ENCODE data around the gene CACNG7. TPM values are rescaled to one million over a fixed set of nuclear protein-coding genes. Genes with fewer than 3 reads are reported as not detected.
A peak's percentile ranks its signal among the peaks of the same experiment; 100 is the strongest.

The CACNG7 gene
- total RNA-seq, 1 donor from 2014 or later, result not detected

DNA sequence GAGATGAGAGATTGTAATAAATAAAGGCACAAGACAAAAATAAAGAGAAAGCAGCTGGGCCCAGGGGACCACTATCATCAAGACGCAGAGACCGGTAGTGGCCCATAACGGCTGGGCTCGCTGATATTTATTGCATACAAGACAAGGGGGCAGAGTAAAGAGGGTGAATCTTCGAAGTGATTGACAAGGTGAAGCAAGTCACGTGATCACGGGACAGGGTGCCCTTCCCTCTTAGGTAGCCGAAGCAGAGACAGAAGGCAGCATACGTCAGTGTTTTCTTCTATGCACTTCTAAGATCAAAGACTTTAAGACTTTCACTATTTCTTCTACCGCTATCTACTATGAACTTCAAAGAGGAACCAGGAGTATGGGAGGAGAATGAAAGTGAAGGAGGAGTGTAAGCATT is 31.7 kb upstream of the CACNG7 start:
- ATAC-seq (no peak), DNase-seq (ENCODE audit: low spot score) (no peak)

- DNase-seq (ENCODE audit: low spot score) (no peak), ATAC-seq (no peak)
Observed at GRCh38 chr19:53878776-53879139, 30.3 kb upstream of the CACNG7 start.

- ATAC-seq, result peak; percentile 99
Observed at GRCh38 chr19:53879140-53880081, 29.7 kb upstream of the CACNG7 start.

GRCh38 chr19:53880711-53881481 is 28.2 kb upstream of the CACNG7 start:
- ATAC-seq, result no peak
- no peak for DNase-seq (ENCODE audit: low spot score)

More at GRCh38 chr19:53879140-53880081, 29.7 kb upstream of the CACNG7 start:
- DNase-seq (ENCODE audit: low spot score), result peak; percentile 83

GRCh38 chr19:53881482-53882390 is 27.3 kb upstream of the CACNG7 start, which contains the start of gene PRKCG:
Gene PRKCG (plus strand): TSS chr19:53882197. CDS start chr19:53882495, 298 bp downstream.
- ATAC-seq, result peak; percentile 49
- DNase-seq (ENCODE audit: low spot score), result no peak

GRCh38 chr19:53882391-53883050 is 26.6 kb upstream of the CACNG7 start:
- ATAC-seq (no peak), DNase-seq (ENCODE audit: low spot score) (no peak)

DNA sequence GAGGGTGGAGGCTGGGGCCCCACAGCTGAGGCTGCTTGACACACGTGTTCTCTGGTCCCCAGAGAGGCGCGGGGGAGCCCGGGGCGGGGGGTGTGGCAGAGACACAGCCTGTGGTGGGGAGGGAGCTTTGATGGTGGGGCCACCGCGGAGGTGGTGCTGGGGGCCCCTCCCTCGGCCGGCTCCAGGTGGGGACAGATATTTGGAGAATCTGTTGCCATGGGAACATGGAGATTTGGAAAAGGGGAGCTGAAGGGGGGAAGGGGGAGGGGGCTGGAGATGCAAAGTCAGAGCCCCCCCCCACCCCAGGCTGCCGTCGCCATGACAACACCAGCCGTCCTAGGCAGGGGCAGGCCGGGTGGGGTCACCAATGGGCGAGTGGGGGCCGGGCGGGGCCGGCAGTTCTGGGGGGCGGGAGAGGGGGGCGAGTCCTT is 25.8 kb upstream of the CACNG7 start:
- DNase-seq (ENCODE audit: low spot score) (no peak), ATAC-seq (no peak)

DNA sequence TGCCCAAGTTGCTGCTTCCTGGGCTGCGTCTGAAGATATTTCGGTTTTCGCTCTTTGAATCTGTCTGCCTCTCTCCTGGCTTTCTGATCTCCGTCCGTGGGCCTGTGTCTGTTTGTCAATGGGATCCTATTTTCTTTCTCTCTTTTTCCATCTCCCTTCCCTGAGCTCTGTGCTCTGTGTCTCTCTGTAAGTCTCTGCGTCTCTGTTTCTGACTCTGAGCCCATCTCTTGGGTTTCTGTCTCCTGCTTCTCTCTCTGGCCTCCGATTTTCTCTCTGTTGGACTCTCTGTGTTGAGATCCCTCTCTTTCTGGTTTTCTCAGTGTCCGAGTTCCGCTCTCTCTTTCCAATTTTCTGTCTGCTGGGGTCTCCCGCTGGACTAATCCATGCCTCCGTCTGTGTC is 25.3 kb upstream of the CACNG7 start:
- DNase-seq (ENCODE audit: low spot score) (no peak), ATAC-seq (no peak)

DNA sequence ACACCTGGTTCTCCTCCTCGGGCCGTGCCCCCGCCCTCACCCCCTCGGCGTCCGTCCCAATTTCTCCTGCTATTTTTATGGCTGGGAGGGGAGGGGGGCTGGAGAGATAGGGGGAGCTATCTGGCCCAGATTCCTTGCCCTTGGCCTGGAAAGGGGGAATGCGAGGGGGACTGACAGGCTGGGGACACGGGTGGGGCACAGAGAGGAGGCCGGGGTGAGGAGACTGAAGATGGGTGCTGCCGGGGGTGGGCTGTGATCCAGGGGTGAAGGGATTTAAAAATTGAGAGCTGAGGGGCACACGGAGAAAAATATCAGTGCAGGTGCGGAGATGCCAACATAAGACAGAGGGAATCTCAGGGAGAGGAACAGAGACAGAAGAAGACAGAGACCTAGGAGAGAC is 24.8 kb upstream of the CACNG7 start:
- ATAC-seq (no peak), DNase-seq (ENCODE audit: low spot score) (no peak)

- ATAC-seq, result no peak
Observed at GRCh38 chr19:53885036-53885435, 24.0 kb upstream of the CACNG7 start.

DNA sequence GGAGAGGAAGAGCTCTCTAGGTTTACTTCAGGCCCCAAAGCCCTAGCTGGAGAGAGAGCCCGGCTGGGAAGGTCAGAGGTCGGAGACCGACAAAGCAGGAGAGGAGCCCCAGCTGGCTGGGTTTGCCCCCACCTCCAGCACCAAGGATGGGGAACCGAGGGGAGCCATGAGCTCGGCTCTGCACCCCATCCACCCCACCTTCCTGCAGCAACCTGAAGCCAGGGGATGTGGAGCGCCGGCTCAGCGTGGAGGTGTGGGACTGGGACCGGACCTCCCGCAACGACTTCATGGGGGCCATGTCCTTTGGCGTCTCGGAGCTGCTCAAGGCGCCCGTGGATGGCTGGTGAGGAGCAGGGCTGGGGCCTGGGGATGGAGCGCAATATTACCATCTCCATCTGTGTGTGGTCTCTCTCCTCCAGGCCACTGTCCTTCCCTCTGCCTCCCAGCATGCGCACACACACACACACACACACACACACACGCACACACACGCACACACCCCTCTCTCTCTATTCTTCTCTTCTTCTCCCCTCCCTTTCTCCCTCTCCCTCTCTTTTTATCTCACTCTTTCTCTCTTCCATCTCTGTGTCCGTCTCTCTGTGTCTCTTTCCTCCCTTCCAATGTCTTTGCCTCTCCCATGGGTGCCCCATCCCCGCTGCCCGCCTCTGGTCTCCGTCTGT is 16.6 kb upstream of the CACNG7 start:
- ATAC-seq (no peak), DNase-seq (ENCODE audit: low spot score) (no peak)

More at GRCh38 chr19:53885036-53885435, 24.0 kb upstream of the CACNG7 start:
- no peak for DNase-seq (ENCODE audit: low spot score)

- ATAC-seq (no peak), DNase-seq (ENCODE audit: low spot score) (no peak)
Observed at GRCh38 chr19:53892981-53893325, 16.1 kb upstream of the CACNG7 start.

- DNase-seq (ENCODE audit: low spot score) (no peak), ATAC-seq (no peak)
Observed at GRCh38 chr19:53894707-53895106, 14.4 kb upstream of the CACNG7 start.

DNA sequence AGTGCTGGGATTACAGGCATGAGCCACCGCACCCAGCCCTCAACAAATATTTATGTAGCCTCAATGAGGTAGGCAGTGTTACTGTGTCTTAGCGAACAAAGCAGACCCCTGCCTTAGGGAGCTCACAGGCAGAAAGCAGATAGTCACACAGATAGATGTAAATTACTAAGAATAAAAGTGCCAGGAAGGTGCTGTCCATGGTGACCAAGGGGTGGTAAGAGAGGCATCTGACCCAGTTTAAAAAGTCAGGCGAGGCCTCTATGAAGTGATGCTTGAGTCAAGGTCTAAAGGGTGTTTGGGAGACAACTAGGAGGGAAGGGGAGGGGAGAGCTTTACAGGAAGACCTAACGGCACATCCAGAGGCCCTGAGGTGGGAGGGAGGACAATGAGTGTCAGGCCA is 12.4 kb upstream of the CACNG7 start:
- ATAC-seq, result no peak
- no peak for DNase-seq (ENCODE audit: low spot score)

DNA sequence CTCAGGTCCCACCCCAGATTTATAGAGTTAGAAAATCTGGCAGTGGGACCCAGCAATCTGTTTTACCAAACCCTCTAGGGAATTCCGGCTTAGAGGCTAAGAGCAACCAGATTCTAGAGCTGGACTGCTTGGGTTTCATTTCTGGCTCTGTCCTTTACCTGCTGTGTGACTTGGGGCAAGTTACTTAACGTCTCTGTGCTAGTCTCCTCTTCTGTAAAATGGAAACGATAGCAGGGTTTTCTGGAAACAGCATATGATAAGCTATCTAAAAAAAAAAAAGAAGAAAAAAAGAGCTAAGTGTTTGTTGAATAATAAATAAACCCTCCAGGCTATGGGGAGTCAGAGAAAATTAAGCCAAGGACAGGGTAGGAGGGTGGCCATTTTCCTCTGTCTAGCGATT is 11.6 kb upstream of the CACNG7 start:
- no peak for DNase-seq (ENCODE audit: low spot score)
- no peak for ATAC-seq

DNA sequence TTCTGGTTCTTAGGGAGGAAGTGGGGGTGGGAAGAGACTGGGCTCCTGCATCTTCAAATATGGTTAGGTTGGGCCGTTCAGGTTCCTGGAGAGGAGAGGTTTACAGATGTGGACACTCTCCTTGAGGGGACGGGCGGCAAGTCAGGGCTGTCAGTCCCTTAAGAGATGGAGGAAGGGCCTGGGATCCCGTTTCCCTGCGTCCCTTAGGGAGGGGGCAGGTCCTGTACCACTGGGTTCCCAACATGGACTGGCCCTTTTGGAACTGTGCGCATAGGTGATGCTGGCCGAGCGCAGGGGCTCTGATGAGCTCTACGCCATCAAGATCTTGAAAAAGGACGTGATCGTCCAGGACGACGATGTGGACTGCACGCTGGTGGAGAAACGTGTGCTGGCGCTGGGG is 10.9 kb upstream of the CACNG7 start:
- ATAC-seq (no peak), DNase-seq (ENCODE audit: low spot score) (no peak)

- ATAC-seq (no peak), DNase-seq (ENCODE audit: low spot score) (no peak)
Observed at GRCh38 chr19:53898636-53899341, 10.3 kb upstream of the CACNG7 start.

DNA sequence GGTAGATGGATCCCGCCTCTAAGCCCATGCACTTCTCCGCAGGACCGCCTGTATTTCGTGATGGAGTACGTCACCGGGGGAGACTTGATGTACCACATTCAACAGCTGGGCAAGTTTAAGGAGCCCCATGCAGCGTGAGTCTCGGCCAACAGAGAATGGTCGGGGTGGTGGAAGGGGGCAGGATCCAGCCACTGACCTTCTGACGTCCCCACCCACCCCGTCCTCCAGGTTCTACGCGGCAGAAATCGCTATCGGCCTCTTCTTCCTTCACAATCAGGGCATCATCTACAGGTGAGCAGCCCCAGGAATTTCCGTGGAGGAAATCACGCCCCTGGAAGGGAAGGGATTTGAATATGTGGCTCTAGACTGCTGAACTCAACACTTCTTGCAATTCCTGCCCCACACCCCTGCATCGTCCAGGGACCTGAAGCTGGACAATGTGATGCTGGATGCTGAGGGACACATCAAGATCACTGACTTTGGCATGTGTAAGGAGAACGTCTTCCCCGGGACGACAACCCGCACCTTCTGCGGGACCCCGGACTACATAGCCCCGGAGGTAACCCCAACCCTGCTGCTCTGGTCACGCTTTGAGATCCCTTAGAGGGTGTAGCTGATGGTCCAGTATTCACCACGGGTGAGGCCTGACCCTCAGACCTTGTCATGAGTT is 8.8 kb upstream of the CACNG7 start:
- no peak for ATAC-seq
- no peak for DNase-seq (ENCODE audit: low spot score)

All from left lobe of liver (tissue), 2 donors.